GM12865 (cell line): ENCODE measurements around the gene GPS1.

Experiments used
- DNase-seq: peaks from one replicate; pipeline ENCODE4 v3.0.0; 2010; ENCODE audit warnings: low read depth
- H3K4me3 ChIP-seq: 2 replicates; pipeline ENCODE4 v1.5.1; 2011; ENCODE audit warnings: mild to moderate bottlenecking, low read depth, low read length, control low read depth
- CTCF ChIP-seq: IDR thresholded peaks from 2 replicates; pipeline ENCODE4 v1.5.1; 2011; ENCODE audit warnings: low read length, control low read depth, low read depth, inconsistent platforms; ENCODE audit not compliant: insufficient read depth; ENCODE audit errors: missing control alignments

GPS1 gene

GRCh38 chr17:82061047-82061925 lies 9.6 kb downstream of the GPS1 start:
- no peak for DNase-seq
- H3K4me3 ChIP-seq: no peak overlapping the region
- TF ChIP-seq CTCF: no peak

- no peak overlapping the region for H3K4me3 ChIP-seq
- no peak for DNase-seq
- TF ChIP-seq CTCF: no peak
Observed at GRCh38 chr17:82062076-82062983, 10.6 kb downstream of the GPS1 start.

- no peak for DNase-seq
- H3K4me3 ChIP-seq: no peak overlapping the region
- no peak for TF ChIP-seq CTCF
Observed at GRCh38 chr17:82062984-82063368, 11.3 kb downstream of the GPS1 start.

GRCh38 chr17:82063424-82064415 lies 12.0 kb downstream of the GPS1 start:
- no peak for TF ChIP-seq CTCF

GRCh38 chr17:82064433-82065192 lies 12.9 kb downstream of the GPS1 start:
- TF ChIP-seq CTCF: no peak
- peak; percentile 48 for DNase-seq
- peak overlapping the region; percentile 98 for H3K4me3 ChIP-seq

More at GRCh38 chr17:82063424-82064415, 12.0 kb downstream of the GPS1 start:
- H3K4me3 ChIP-seq: no peak overlapping the region; the same call in 1 of the 2 replicates
- no peak for DNase-seq
